Neural progenitor cell (in vitro differentiated cells): ENCODE results near the gene PUSL1. TPM values are rescaled to one million over a fixed set of nuclear protein-coding genes. Genes with fewer than 3 reads are reported as not detected.

Experiments
- DNase-seq: peaks from one replicate; pipeline ENCODE4 v3.0.0-alpha.2; 2016; ENCODE audit warnings: low spot score
- H2AFZ ChIP-seq: fragments of 200-600 bp; sonication (generic); replicated peaks from 2 replicates; pipeline ENCODE4 v1.6.1; 2016; ENCODE audit warnings: antibody characterized with exemption
- H3F3A ChIP-seq: fragments of 200-600 bp; sonication (generic); 2 replicates; pipeline ENCODE4 v1.6.1; 2016; ENCODE audit warnings: antibody characterized with exemption, low read depth
- H3K27ac ChIP-seq: fragments of 200-600 bp; sonication (generic); 2 replicates; pipeline ENCODE4 v1.5.1; 2016; ENCODE audit warnings: mild to moderate bottlenecking
- H3K27me3 ChIP-seq: fragments of 200-600 bp; sonication (generic); 2 replicates; pipeline ENCODE4 v1.6.1; 2016; ENCODE audit warnings: mild to moderate bottlenecking, moderate library complexity
- H3K36me3 ChIP-seq: fragments of 200-600 bp; sonication (generic); 2 replicates; pipeline ENCODE4 v1.5.1; 2016
- H3K4me1 ChIP-seq: fragments of 200-600 bp; sonication (generic); 2 replicates; pipeline ENCODE4 v1.6.1; 2016; ENCODE audit warnings: mixed run types
- H3K4me2 ChIP-seq: fragments of 200-600 bp; sonication (generic); 2 replicates; pipeline ENCODE4 v1.6.1; 2016
- H3K4me3 ChIP-seq: fragments of 200-600 bp; sonication (generic); 2 replicates; pipeline ENCODE4 v1.5.1; 2016
- H3K79me2 ChIP-seq: fragments of 200-600 bp; sonication (generic); 2 replicates; pipeline ENCODE4 v1.6.1; 2016; ENCODE audit warnings: low read depth
- H3K9ac ChIP-seq: fragments of 200-600 bp; sonication (generic); 2 replicates; pipeline ENCODE4 v1.6.1; 2016
- H3K9me3 ChIP-seq: fragments of 200-600 bp; sonication (generic); 2 replicates; pipeline ENCODE4 v1.5.1; 2016; ENCODE audit warnings: low read depth
- H4K20me1 ChIP-seq: fragments of 200-600 bp; sonication (generic); 2 replicates; pipeline ENCODE4 v1.6.1; 2016; ENCODE audit warnings: low read depth
- H3K27ac Mint-ChIP-seq: 3 replicates; pipeline ENCODE4 v1.8.0; 2021; ENCODE audit warnings: mixed read lengths
- H3K27me3 Mint-ChIP-seq: 2 replicates; pipeline ENCODE4 v1.8.0; 2022; ENCODE audit warnings: low read depth, mild to moderate bottlenecking, inconsistent platforms, moderate library complexity, mixed read lengths; ENCODE audit not compliant: insufficient read depth
- H3K36me3 Mint-ChIP-seq: 3 replicates; pipeline ENCODE4 v1.8.0; 2021; ENCODE audit warnings: mixed read lengths
- H3K4me1 Mint-ChIP-seq: 3 replicates; pipeline ENCODE4 v1.8.0; 2021; ENCODE audit warnings: mixed read lengths
- H3K4me3 Mint-ChIP-seq: 3 replicates; pipeline ENCODE4 v1.8.0; 2021; ENCODE audit warnings: mild to moderate bottlenecking, moderate library complexity, mixed read lengths
- H3K9me3 Mint-ChIP-seq: 3 replicates; pipeline ENCODE4 v1.8.0; 2020; ENCODE audit warnings: mixed read lengths
- CTCF ChIP-seq: fragments of 200-600 bp; sonication (generic); IDR thresholded peaks from 2 replicates; pipeline ENCODE4 v1.5.1; 2017; ENCODE audit warnings: antibody characterized with exemption, mild to moderate bottlenecking
- EZH2 ChIP-seq: fragments of 200-600 bp; sonication (generic); IDR thresholded peaks from 2 replicates; pipeline ENCODE4 v1.6.1; 2017; ENCODE audit warnings: antibody characterized with exemption, mild to moderate bottlenecking, moderate library complexity
- EZH2phosphoT487 ChIP-seq: fragments of 200-600 bp; sonication (generic); IDR thresholded peaks from 2 replicates; pipeline ENCODE4 v1.6.1; 2017; ENCODE audit warnings: antibody characterized with exemption
- total RNA-seq: library from RNA; depleted of rRNA; stranded (reverse); fragments of >200 nt; gene quantifications from 2 replicates; pipeline ENCODE4 v1.2.3, GENCODE V29; 2015; ENCODE audit warnings: low replicate concordance

PUSL1 gene
- total RNA-seq, 1 donor from 2014 or later = 3.7 TPM

GRCh38 chr1:1262758-1263157, 45.6 kb upstream of the PUSL1 start:
- TF ChIP-seq EZH2phosphoT487 (no peak), EZH2 (no peak), CTCF (no peak)
- Histone ChIP-seq H3K4me2 (no peak overlapping the region), H3K4me1 (no peaks in the 10 kb centered on the region), H3K27ac (no peak overlapping the region), H3K9me3 (no peaks in the 10 kb centered on the region), H3F3A (no peaks in the 10 kb centered on the region), H3K36me3 (no peaks in the 10 kb centered on the region), H3K4me3 (no peak overlapping the region), H3K27me3 (no peaks in the 10 kb centered on the region), H2AFZ (no peak overlapping the region), H4K20me1 (peaks cover 82% of the 10 kb centered on the region), H3K79me2 (peaks cover 6% of the 10 kb centered on the region), H3K9ac (no peak overlapping the region)
- H3K9me3 Mint-ChIP-seq = no peaks in the 10 kb centered on the region
- H3K27ac Mint-ChIP-seq = no peak overlapping the region
- peaks cover 3% of the 10 kb centered on the region for H3K4me1 Mint-ChIP-seq
- no peak for DNase-seq
- peaks cover 32% of the 10 kb centered on the region for H3K36me3 Mint-ChIP-seq
- peaks cover 3% of the 10 kb centered on the region for H3K27me3 Mint-ChIP-seq
- H3K4me3 Mint-ChIP-seq = no peak overlapping the region

- Histone ChIP-seq H3K4me2 (no peak overlapping the region), H3K4me3 (no peak overlapping the region), H4K20me1 (peaks cover 83% of the 10 kb centered on the region), H3K9me3 (no peaks in the 10 kb centered on the region), H3K27ac (no peak overlapping the region), H2AFZ (no peak overlapping the region), H3K27me3 (no peaks in the 10 kb centered on the region), H3K36me3 (no peaks in the 10 kb centered on the region), H3F3A (no peaks in the 10 kb centered on the region), H3K79me2 (peaks cover 15% of the 10 kb centered on the region), H3K9ac (no peak overlapping the region), H3K4me1 (no peaks in the 10 kb centered on the region)
- TF ChIP-seq EZH2phosphoT487 (no peak), EZH2 (no peak), CTCF (no peak)
- no peak for DNase-seq
- Mint-ChIP-seq H3K27me3 (peaks cover 3% of the 10 kb centered on the region), H3K27ac (no peak overlapping the region), H3K9me3 (no peaks in the 10 kb centered on the region), H3K4me3 (no peak overlapping the region), H3K36me3 (peaks cover 31% of the 10 kb centered on the region), H3K4me1 (peaks cover 3% of the 10 kb centered on the region)
Observed at GRCh38 chr1:1264026-1264425, 44.4 kb upstream of the PUSL1 start.

- DNase-seq = peak; percentile 50
- Histone ChIP-seq H3K27ac (no peak overlapping the region), H3K36me3 (no peaks in the 10 kb centered on the region), H3K79me2 (peaks cover 22% of the 10 kb centered on the region), H3F3A (no peaks in the 10 kb centered on the region), H3K27me3 (no peaks in the 10 kb centered on the region), H3K9ac (no peak overlapping the region), H4K20me1 (peaks cover 82% of the 10 kb centered on the region), H3K4me1 (no peaks in the 10 kb centered on the region), H3K4me3 (no peak overlapping the region), H3K4me2 (no peak overlapping the region), H2AFZ (no peak overlapping the region), H3K9me3 (no peaks in the 10 kb centered on the region)
- H3K4me3 Mint-ChIP-seq = no peak overlapping the region
- peaks cover 3% of the 10 kb centered on the region for H3K27me3 Mint-ChIP-seq
- no peaks in the 10 kb centered on the region for H3K9me3 Mint-ChIP-seq
- no peak overlapping the region for H3K27ac Mint-ChIP-seq
- H3K4me1 Mint-ChIP-seq = peaks cover 3% of the 10 kb centered on the region
- H3K36me3 Mint-ChIP-seq = peaks cover 26% of the 10 kb centered on the region
- TF ChIP-seq CTCF (peak; percentile 45), EZH2 (no peak), EZH2phosphoT487 (no peak)
Observed at GRCh38 chr1:1264868-1265272, 43.5 kb upstream of the PUSL1 start.
